RWPE2 (cell line): ENCODE measurements around the gene LCE1B.

ENCODE experiments used
- ATAC-seq: fragments of 200-7000 bp; cut with Tn5 transposase; 3 replicates; pipeline ENCODE4 v1.9.1; 2021; ENCODE audit warnings: low read depth
- DNase-seq: peaks from one replicate; pipeline ENCODE4 v3.0.0-alpha.2; 2020; ENCODE audit warnings: low spot score
- H3K27ac ChIP-seq: fragments of 450-650 bp; 2 replicates; pipeline ENCODE4 v1.5.1; 2017; ENCODE audit warnings: mild to moderate bottlenecking; ENCODE audit not compliant: poor library complexity, severe bottlenecking
- H3K27me3 ChIP-seq: fragments of 250-450 bp; sonication (Bioruptor Pico); 2 replicates; pipeline ENCODE4 v1.5.1; 2021; ENCODE audit warnings: mild to moderate bottlenecking, moderate library complexity; ENCODE audit not compliant: insufficient read depth, poor library complexity, severe bottlenecking
- H3K36me3 ChIP-seq: fragments of 250-450 bp; sonication (Bioruptor Pico); 2 replicates; pipeline ENCODE4 v1.5.1; 2020; ENCODE audit warnings: low read depth, mild to moderate bottlenecking, moderate library complexity
- H3K4me1 ChIP-seq: fragments of 250-450 bp; sonication (Bioruptor Pico); 2 replicates; pipeline ENCODE4 v1.5.1; 2021; ENCODE audit warnings: mild to moderate bottlenecking, moderate library complexity; ENCODE audit not compliant: insufficient read depth, poor library complexity, severe bottlenecking
- H3K4me3 ChIP-seq: fragments of 250-450 bp; sonication (Bioruptor Pico); 2 replicates; pipeline ENCODE4 v1.5.1; 2021; ENCODE audit warnings: mild to moderate bottlenecking, moderate library complexity; ENCODE audit not compliant: severe bottlenecking
- H3K9me3 ChIP-seq: fragments of 250-450 bp; sonication (Bioruptor Pico); 2 replicates; pipeline ENCODE4 v1.5.1; 2021; ENCODE audit warnings: mild to moderate bottlenecking, moderate library complexity; ENCODE audit not compliant: severe bottlenecking
- CTCF ChIP-seq: fragments of 450-650 bp; IDR thresholded peaks from one replicate; pipeline ENCODE4 v1.5.1; 2017; ENCODE audit warnings: mild to moderate bottlenecking, moderate library complexity; ENCODE audit not compliant: poor library complexity, severe bottlenecking

LCE1B gene

GRCh38 chr1:152801333-152801732 lies 10.4 kb upstream of the LCE1B start:
- TF ChIP-seq CTCF, result no peak
- no peaks in the 10 kb centered on the region for H3K4me1 ChIP-seq
- no peaks in the 10 kb centered on the region for H3K9me3 ChIP-seq
- DNase-seq (no peak), ATAC-seq (no peak)
- H3K36me3 ChIP-seq, result no peaks in the 10 kb centered on the region
- no peak overlapping the region for H3K4me3 ChIP-seq
- H3K27me3 ChIP-seq, result no peaks in the 10 kb centered on the region
- H3K27ac ChIP-seq, result no peak overlapping the region

- Histone ChIP-seq H3K27ac (no peak within 1 kb of the TSS), H3K27me3 (no peaks in the 10 kb centered on the region), H3K9me3 (no peaks in the 10 kb centered on the region), H3K4me1 (no peaks in the 10 kb centered on the region), H3K36me3 (no peaks in the 10 kb centered on the region), H3K4me3 (no peak within 1 kb of the TSS)
- no peak for TF ChIP-seq CTCF
- ATAC-seq (peak; percentile 35; the same call in 1 of the 3 replicates), DNase-seq (no peak)
These were observed 5.2 kb upstream of the LCE1B start, which contains the start of gene LCE1C for GRCh38 chr1:152806576-152806975. Gene LCE1C (minus strand): TSS chr1:152806651. CDS start chr1:152805478, 1,173 bp downstream.

GRCh38 chr1:152811050-152811449 lies 721 bp upstream of the LCE1B start:
- no peaks in the 10 kb centered on the region for H3K9me3 ChIP-seq
- no peak overlapping the region for H3K27ac ChIP-seq
- H3K4me1 ChIP-seq, result no peaks in the 10 kb centered on the region
- no peak for TF ChIP-seq CTCF
- no peaks in the 10 kb centered on the region for H3K27me3 ChIP-seq
- no peaks in the 10 kb centered on the region for H3K36me3 ChIP-seq
- H3K4me3 ChIP-seq, result no peak overlapping the region
- peak; percentile 51; the same call in 2 of the 3 replicates for ATAC-seq
- no peak for DNase-seq

- no peak for TF ChIP-seq CTCF
- Histone ChIP-seq H3K4me3 (no peak overlapping the region), H3K36me3 (no peaks in the 10 kb centered on the region), H3K27me3 (no peaks in the 10 kb centered on the region), H3K4me1 (no peaks in the 10 kb centered on the region), H3K9me3 (no peaks in the 10 kb centered on the region), H3K27ac (no peak overlapping the region)
- ATAC-seq, result peak; percentile 48; the same call in 1 of the 3 replicates
- no peak for DNase-seq
These were observed 5.5 kb downstream of the LCE1B start for GRCh38 chr1:152817309-152817708.

GRCh38 chr1:152823294-152823693 lies 11.5 kb downstream of the LCE1B start:
- Histone ChIP-seq H3K27me3 (no peaks in the 10 kb centered on the region), H3K4me1 (no peaks in the 10 kb centered on the region), H3K4me3 (no peak overlapping the region), H3K27ac (no peak overlapping the region), H3K9me3 (no peaks in the 10 kb centered on the region), H3K36me3 (no peaks in the 10 kb centered on the region)
- TF ChIP-seq CTCF, result no peak
- ATAC-seq, result no peak
- DNase-seq, result no peak
